ENCODE data around the gene BBOF1. TPM values are rescaled to one million over a fixed set of nuclear protein-coding genes. Genes with fewer than 3 reads are reported as not detected.

Gene BBOF1
- total RNA-seq, 1 experiment from 2014 or later: 0.95 TPM

- Histone ChIP-seq H3K27ac (no peak overlapping the region), H3K4me1 (no peaks in the 10 kb centered on the region), H3K36me3 (no peaks in the 10 kb centered on the region), H3K9me3 (replicated peaks) (no peaks in the 10 kb centered on the region), H3K4me3 (no peak overlapping the region), H3K27me3 (no peaks in the 10 kb centered on the region)
- no peak for DNase-seq
These were observed 10.2 kb upstream of the BBOF1 start for GRCh38 chr14:74008843-74009499.

- no peak overlapping the region for H3K4me3 ChIP-seq
- no peaks in the 10 kb centered on the region for H3K27me3 ChIP-seq
- H3K4me1 ChIP-seq: no peaks in the 10 kb centered on the region
- H3K36me3 ChIP-seq: no peaks in the 10 kb centered on the region
- no peaks in the 10 kb centered on the region for H3K9me3 ChIP-seq (replicated peaks)
- no peak overlapping the region for H3K27ac ChIP-seq
- DNase-seq: no peak
These were observed 4.8 kb upstream of the BBOF1 start for GRCh38 chr14:74014299-74014698.

- Histone ChIP-seq H3K36me3 (no peaks in the 10 kb centered on the region), H3K4me3 (no peak overlapping the region), H3K27me3 (no peaks in the 10 kb centered on the region), H3K27ac (no peak overlapping the region), H3K9me3 (replicated peaks) (no peaks in the 10 kb centered on the region), H3K4me1 (no peaks in the 10 kb centered on the region)
- no peak for DNase-seq
These were observed 4.0 kb upstream of the BBOF1 start for GRCh38 chr14:74015176-74015575.

- no peak overlapping the region for H3K27ac ChIP-seq
- DNase-seq: no peak
- no peak overlapping the region for H3K4me3 ChIP-seq
- H3K4me1 ChIP-seq: no peaks in the 10 kb centered on the region
- no peaks in the 10 kb centered on the region for H3K27me3 ChIP-seq
- no peaks in the 10 kb centered on the region for H3K9me3 ChIP-seq (replicated peaks)
- no peaks in the 10 kb centered on the region for H3K36me3 ChIP-seq
These were observed 3.2 kb upstream of the BBOF1 start for GRCh38 chr14:74015963-74016362.

- Histone ChIP-seq H3K27ac (peak overlapping the region; percentile 76), H3K9me3 (replicated peaks) (no peaks in the 10 kb centered on the region), H3K27me3 (no peaks in the 10 kb centered on the region), H3K36me3 (no peaks in the 10 kb centered on the region), H3K4me3 (peak overlapping the region; percentile 93), H3K4me1 (no peaks in the 10 kb centered on the region)
- DNase-seq: no peak
These were observed 969 bp upstream of the BBOF1 start for GRCh38 chr14:74018174-74018585.

GRCh38 chr14:74019408-74020137 is 424 bp downstream of the BBOF1 start:
- peak in 1 of 2 experiments; percentile 11 for DNase-seq
- Histone ChIP-seq H3K4me3 (peak overlapping the region; percentile 93), H3K27me3 (no peaks in the 10 kb centered on the region), H3K27ac (no peak overlapping the region), H3K36me3 (no peaks in the 10 kb centered on the region), H3K9me3 (replicated peaks) (no peaks in the 10 kb centered on the region), H3K4me1 (no peaks in the 10 kb centered on the region)

- DNase-seq: no peak
- H3K27me3 ChIP-seq: no peaks in the 10 kb centered on the region
- H3K36me3 ChIP-seq: no peaks in the 10 kb centered on the region
These were observed 3.2 kb downstream of the BBOF1 start for GRCh38 chr14:74022346-74022745.

GRCh38 chr14:74029136-74029535 is 10.0 kb downstream of the BBOF1 start:
- Histone ChIP-seq H3K36me3 (no peaks in the 10 kb centered on the region), H3K4me1 (no peaks in the 10 kb centered on the region), H3K9me3 (replicated peaks) (no peaks in the 10 kb centered on the region), H3K4me3 (no peak overlapping the region), H3K27me3 (no peaks in the 10 kb centered on the region), H3K27ac (no peak overlapping the region)
- DNase-seq: no peak

More at GRCh38 chr14:74022346-74022745, 3.2 kb downstream of the BBOF1 start:
- Histone ChIP-seq H3K9me3 (replicated peaks) (no peaks in the 10 kb centered on the region), H3K27ac (no peak overlapping the region), H3K4me1 (no peaks in the 10 kb centered on the region), H3K4me3 (no peak overlapping the region)

GRCh38 chr14:74034572-74034971 is 15.4 kb downstream of the BBOF1 start:
- no peak for DNase-seq
- H3K27ac ChIP-seq: no peak overlapping the region
- H3K9me3 ChIP-seq (replicated peaks): no peaks in the 10 kb centered on the region
- no peaks in the 10 kb centered on the region for H3K36me3 ChIP-seq
- H3K4me1 ChIP-seq: no peaks in the 10 kb centered on the region
- no peak overlapping the region for H3K4me3 ChIP-seq
- no peaks in the 10 kb centered on the region for H3K27me3 ChIP-seq

- no peak overlapping the region for H3K27ac ChIP-seq
- H3K4me1 ChIP-seq: no peaks in the 10 kb centered on the region
- H3K36me3 ChIP-seq: no peaks in the 10 kb centered on the region
- DNase-seq: no peak
- H3K4me3 ChIP-seq: no peak overlapping the region
- H3K27me3 ChIP-seq: no peaks in the 10 kb centered on the region
- no peaks in the 10 kb centered on the region for H3K9me3 ChIP-seq (replicated peaks)
These were observed 16.4 kb downstream of the BBOF1 start for GRCh38 chr14:74035556-74035955.

- DNase-seq: peak in 1 of 2 experiments; percentile 74
- no peaks in the 10 kb centered on the region for H3K9me3 ChIP-seq (replicated peaks)
- no peak overlapping the region for H3K27ac ChIP-seq
- no peaks in the 10 kb centered on the region for H3K27me3 ChIP-seq
- no peak overlapping the region for H3K4me3 ChIP-seq
- H3K36me3 ChIP-seq: no peaks in the 10 kb centered on the region
- no peaks in the 10 kb centered on the region for H3K4me1 ChIP-seq
These were observed 19.1 kb downstream of the BBOF1 start for GRCh38 chr14:74038020-74038859.

- no peaks in the 10 kb centered on the region for H3K4me1 ChIP-seq
- no peaks in the 10 kb centered on the region for H3K9me3 ChIP-seq (replicated peaks)
- no peak for DNase-seq
- H3K36me3 ChIP-seq: no peaks in the 10 kb centered on the region
- H3K4me3 ChIP-seq: no peak overlapping the region
- no peak overlapping the region for H3K27ac ChIP-seq
- H3K27me3 ChIP-seq: no peaks in the 10 kb centered on the region
These were observed 23.1 kb downstream of the BBOF1 start for GRCh38 chr14:74042296-74042695.

GRCh38 chr14:74045522-74045921 is 26.4 kb downstream of the BBOF1 start:
- Histone ChIP-seq H3K4me3 (no peak overlapping the region), H3K4me1 (no peaks in the 10 kb centered on the region), H3K27ac (no peak overlapping the region), H3K9me3 (replicated peaks) (no peaks in the 10 kb centered on the region), H3K36me3 (no peaks in the 10 kb centered on the region), H3K27me3 (no peaks in the 10 kb centered on the region)
- DNase-seq: no peak

GRCh38 chr14:74048281-74048680 is 29.1 kb downstream of the BBOF1 start:
- Histone ChIP-seq H3K4me3 (no peak overlapping the region), H3K36me3 (no peaks in the 10 kb centered on the region), H3K4me1 (no peaks in the 10 kb centered on the region), H3K9me3 (replicated peaks) (no peaks in the 10 kb centered on the region), H3K27me3 (no peaks in the 10 kb centered on the region), H3K27ac (no peak overlapping the region)
- DNase-seq: no peak

- no peak overlapping the region for H3K4me3 ChIP-seq
- H3K27me3 ChIP-seq: no peaks in the 10 kb centered on the region
- H3K9me3 ChIP-seq (replicated peaks): no peaks in the 10 kb centered on the region
- no peaks in the 10 kb centered on the region for H3K4me1 ChIP-seq
- DNase-seq: no peak
- H3K36me3 ChIP-seq: no peaks in the 10 kb centered on the region
- no peak overlapping the region for H3K27ac ChIP-seq
These were observed 30.8 kb downstream of the BBOF1 start for GRCh38 chr14:74049876-74050495.
